Measurements from ENCODE around the gene NR3C1.

The NR3C1 gene

GRCh38 chr5:143413958-143414669 is 10.6 kb upstream of the NR3C1 start:
- Histone ChIP-seq H3K79me2 (ENCODE audit: insufficient read depth, low read length) (peaks cover 56% of the 10 kb centered on the region), H3K4me2 (ENCODE audit: low read depth, low read length, poor library complexity, severe bottlenecking) (peak overlapping the region; percentile 57), H3K27ac (ENCODE audit: low read depth, low read length) (peak overlapping the region; percentile 10)

GRCh38 chr5:143412661-143413342 is 9.3 kb upstream of the NR3C1 start:
- TF ChIP-seq CTCF (IDR thresholded peaks at IDR 0.05; ENCODE audit: insufficient read depth, low read length, poor library complexity, severe bottlenecking), result no peak
- TF ChIP-seq EZH2phosphoT487 (conservative IDR thresholded peaks at IDR 0.05; ENCODE audit: low read length), result no peak
- Histone ChIP-seq H3F3A (ENCODE audit: insufficient read depth) (peaks cover 6% of the 10 kb centered on the region; the same call in 1 of the 2 replicates), H2AFZ (ENCODE audit: low read depth, low read length, severe bottlenecking) (no peak overlapping the region)

More at GRCh38 chr5:143413958-143414669, 10.6 kb upstream of the NR3C1 start:
- H3K9ac ChIP-seq (ENCODE audit: low read length), result peak overlapping the region; percentile 17; the same call in 1 of the 2 replicates
- no peak overlapping the region for H2AFZ ChIP-seq (ENCODE audit: low read depth, low read length, severe bottlenecking)
- no peaks in the 10 kb centered on the region for H4K20me1 ChIP-seq (ENCODE audit: low read depth, low read length)
- no peaks in the 10 kb centered on the region for H3K9me3 ChIP-seq (ENCODE audit: insufficient read depth, low read length)
- peaks cover 4% of the 10 kb centered on the region; the same call in 1 of the 2 replicates for H3K36me3 ChIP-seq (ENCODE audit: low read length)
- H3K4me3 ChIP-seq (ENCODE audit: insufficient read depth, low read length, poor library complexity, severe bottlenecking), result peak overlapping the region; percentile 16
- H3K9me2 ChIP-seq (replicated peaks; ENCODE audit: insufficient read depth, low read length), result no peaks in the 10 kb centered on the region
- H3F3A ChIP-seq (ENCODE audit: insufficient read depth), result no peaks in the 10 kb centered on the region
- H3K27me3 ChIP-seq (ENCODE audit: low read length), result no peaks in the 10 kb centered on the region
- TF ChIP-seq EZH2phosphoT487 (conservative IDR thresholded peaks at IDR 0.05; ENCODE audit: low read length), result no peak
- TF ChIP-seq CTCF (IDR thresholded peaks at IDR 0.05; ENCODE audit: insufficient read depth, low read length, poor library complexity, severe bottlenecking), result no peak

GRCh38 chr5:143409926-143410325 is 6.4 kb upstream of the NR3C1 start:
- no peak overlapping the region for H3K27ac ChIP-seq (ENCODE audit: low read depth, low read length)
- no peak overlapping the region for H2AFZ ChIP-seq (ENCODE audit: low read depth, low read length, severe bottlenecking)
- no peak overlapping the region for H3K9ac ChIP-seq (ENCODE audit: low read length)

More at GRCh38 chr5:143412661-143413342, 9.3 kb upstream of the NR3C1 start:
- H3K4me2 ChIP-seq (ENCODE audit: low read depth, low read length, poor library complexity, severe bottlenecking), result no peak overlapping the region
- H3K36me3 ChIP-seq (ENCODE audit: low read length), result peaks cover 6% of the 10 kb centered on the region; the same call in 1 of the 2 replicates
- no peaks in the 10 kb centered on the region for H3K27me3 ChIP-seq (ENCODE audit: low read length)
- no peaks in the 10 kb centered on the region for H3K9me3 ChIP-seq (ENCODE audit: insufficient read depth, low read length)
- H3K27ac ChIP-seq (ENCODE audit: low read depth, low read length), result no peak overlapping the region
- H3K79me2 ChIP-seq (ENCODE audit: insufficient read depth, low read length), result peaks cover 45% of the 10 kb centered on the region
- H4K20me1 ChIP-seq (ENCODE audit: low read depth, low read length), result no peaks in the 10 kb centered on the region
- no peak overlapping the region for H3K9ac ChIP-seq (ENCODE audit: low read length)
- H3K9me2 ChIP-seq (replicated peaks; ENCODE audit: insufficient read depth, low read length), result no peaks in the 10 kb centered on the region
- H3K4me3 ChIP-seq (ENCODE audit: insufficient read depth, low read length, poor library complexity, severe bottlenecking), result no peak overlapping the region

More at GRCh38 chr5:143409926-143410325, 6.4 kb upstream of the NR3C1 start:
- H3K36me3 ChIP-seq (ENCODE audit: low read length), result 0 out of 2 replicates have a peak, but pooled peaks cover 7% of the 10 kb centered on the region
- H3K9me3 ChIP-seq (ENCODE audit: insufficient read depth, low read length), result no peaks in the 10 kb centered on the region
- H3K79me2 ChIP-seq (ENCODE audit: insufficient read depth, low read length), result peaks cover 27% of the 10 kb centered on the region; the same call in 1 of the 2 replicates
- H3K4me2 ChIP-seq (ENCODE audit: low read depth, low read length, poor library complexity, severe bottlenecking), result no peak overlapping the region
- H3K27me3 ChIP-seq (ENCODE audit: low read length), result no peaks in the 10 kb centered on the region
- TF ChIP-seq EZH2phosphoT487 (conservative IDR thresholded peaks at IDR 0.05; ENCODE audit: low read length) (no peak), CTCF (IDR thresholded peaks at IDR 0.05; ENCODE audit: insufficient read depth, low read length, poor library complexity, severe bottlenecking) (no peak)
- peaks cover 33% of the 10 kb centered on the region for H3F3A ChIP-seq (ENCODE audit: insufficient read depth)
- H3K4me3 ChIP-seq (ENCODE audit: insufficient read depth, low read length, poor library complexity, severe bottlenecking), result no peak overlapping the region
- no peaks in the 10 kb centered on the region for H3K9me2 ChIP-seq (replicated peaks; ENCODE audit: insufficient read depth, low read length)
- H4K20me1 ChIP-seq (ENCODE audit: low read depth, low read length), result no peaks in the 10 kb centered on the region
